ENCODE results near the gene FOXP1.
"Not testable (repeated sequence)": the region's sequence is repeated elsewhere in the genome, so short reads cannot be mapped to it uniquely, and the experiment has no call there.

The FOXP1 gene

DNA sequence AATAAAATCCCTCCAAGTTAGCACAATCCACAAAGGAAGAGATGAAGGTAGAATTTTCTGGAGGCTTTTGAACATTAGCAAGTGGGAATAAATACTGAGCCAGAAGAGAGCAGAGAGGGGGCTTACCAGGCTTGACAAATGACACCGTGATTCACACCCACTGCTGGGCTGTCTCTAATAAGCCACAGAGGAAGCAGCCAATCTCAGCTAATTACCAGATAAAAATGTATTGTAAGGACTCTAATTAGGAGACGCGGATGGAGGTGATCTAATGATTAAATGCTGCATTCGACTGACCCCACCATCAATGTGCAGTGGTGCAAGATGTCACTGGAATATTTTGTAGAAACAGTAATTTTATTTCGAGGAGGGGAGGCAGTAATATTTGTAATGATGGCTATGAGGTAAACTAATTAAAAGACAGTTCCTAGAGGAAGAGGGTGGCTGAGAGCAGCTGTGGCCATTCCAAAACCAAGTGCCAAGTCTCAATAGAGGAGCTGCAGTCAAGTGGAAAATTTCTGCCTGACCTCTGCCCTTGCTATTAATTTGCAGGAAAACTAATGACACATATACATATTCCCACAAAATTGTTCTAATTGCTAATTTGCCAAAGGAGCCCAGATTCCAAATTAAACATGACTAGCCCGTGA is 602.2 kb downstream of the FOXP1 start:
- DNase-seq: no peak

DNA sequence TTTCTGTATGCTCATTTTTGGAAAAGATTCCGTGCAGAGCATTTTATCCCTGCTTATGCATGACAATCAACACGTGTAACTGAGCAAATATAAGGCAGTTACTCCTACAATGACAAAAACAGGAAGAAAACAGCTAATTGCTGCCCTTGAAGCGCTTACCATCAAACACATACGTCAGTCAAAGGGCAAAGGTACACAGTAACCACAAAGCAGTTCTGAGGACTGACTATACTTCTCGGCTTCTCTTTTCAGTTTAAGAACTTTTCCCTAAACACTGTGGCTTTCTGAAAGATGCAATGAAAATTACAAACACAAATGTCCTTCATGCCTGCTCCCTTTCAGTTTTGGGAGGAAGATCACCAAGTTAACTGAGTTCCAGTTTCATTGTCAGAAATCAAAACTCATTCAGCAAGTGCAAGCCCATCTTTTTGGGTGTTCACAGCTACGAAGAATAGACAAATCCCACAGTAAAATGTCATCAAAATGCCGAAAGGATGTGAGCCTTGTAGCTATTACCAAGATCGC is 602.8 kb downstream of the FOXP1 start:
- DNase-seq: peak; percentile 0

DNA sequence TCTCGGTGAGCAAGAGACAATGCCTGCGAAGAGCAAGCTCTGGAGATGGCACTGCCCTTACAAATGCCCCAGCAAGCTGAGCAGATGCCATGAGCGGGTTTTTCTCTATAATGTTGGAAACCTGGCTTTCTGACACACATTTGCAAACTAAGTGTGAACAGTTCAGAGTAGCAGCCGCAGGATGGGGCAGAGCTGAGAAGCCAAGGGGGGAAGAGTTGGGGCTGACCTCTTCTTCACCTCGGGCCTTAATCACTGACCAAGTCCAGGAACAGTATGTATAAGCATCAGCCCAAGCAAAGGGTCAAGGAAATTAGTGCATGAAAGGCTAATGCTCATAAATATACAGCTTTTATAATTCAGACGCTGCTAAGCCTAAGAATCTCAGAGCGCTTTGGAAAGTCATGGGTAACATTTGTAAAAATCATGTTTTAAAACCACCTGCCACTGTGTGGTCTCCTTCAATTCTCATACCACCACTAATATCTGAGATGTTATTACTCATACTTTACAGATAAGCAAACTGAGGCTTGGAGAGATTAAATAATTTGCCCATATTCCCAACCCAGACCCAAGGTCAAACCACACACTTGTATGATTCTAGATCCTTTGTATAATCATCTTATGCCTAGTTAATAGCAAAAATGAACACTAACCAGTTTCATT is 603.4 kb downstream of the FOXP1 start:
- no peak for DNase-seq

DNA sequence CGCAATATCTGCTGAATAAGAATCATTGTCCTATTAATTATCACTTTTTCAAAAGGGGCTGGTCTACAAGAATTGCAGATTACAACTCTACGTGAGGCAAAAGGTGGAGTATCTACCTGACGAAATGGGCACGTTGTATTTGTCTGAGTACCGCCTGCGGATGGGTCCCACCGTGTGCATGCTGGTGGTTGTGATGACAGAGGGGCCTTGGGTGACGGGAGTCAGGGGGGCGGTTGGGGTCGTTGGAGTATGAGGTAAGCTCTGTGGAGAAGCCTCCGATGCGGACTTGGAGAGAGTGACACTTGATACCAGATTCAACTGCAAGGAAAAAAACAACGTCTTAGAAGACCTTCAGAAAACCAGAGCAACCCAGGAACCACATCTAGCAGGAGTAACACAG is 605.8 kb downstream of the FOXP1 start:
- DNase-seq: no peak

DNA sequence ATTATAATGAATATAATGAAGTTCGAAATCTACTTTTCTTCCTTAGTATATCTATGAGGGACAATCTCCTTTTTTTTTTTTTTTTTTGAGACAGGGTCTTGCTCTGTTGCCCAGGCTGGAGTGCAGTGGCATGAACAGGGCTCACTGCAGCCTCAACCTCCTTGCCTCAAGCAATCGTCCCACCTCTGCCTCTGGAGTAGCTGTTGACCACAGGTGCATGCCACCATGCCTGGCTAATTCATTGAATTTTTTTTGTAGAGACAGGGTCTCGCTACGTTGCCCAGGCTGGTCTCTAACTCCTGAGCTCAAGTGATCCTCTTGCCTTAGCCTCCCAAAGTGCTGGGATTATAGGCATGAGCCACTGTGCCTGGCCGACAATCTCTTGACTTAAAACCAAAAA is 607.5 kb downstream of the FOXP1 start:
- DNase-seq: not testable (repeated sequence)

DNA sequence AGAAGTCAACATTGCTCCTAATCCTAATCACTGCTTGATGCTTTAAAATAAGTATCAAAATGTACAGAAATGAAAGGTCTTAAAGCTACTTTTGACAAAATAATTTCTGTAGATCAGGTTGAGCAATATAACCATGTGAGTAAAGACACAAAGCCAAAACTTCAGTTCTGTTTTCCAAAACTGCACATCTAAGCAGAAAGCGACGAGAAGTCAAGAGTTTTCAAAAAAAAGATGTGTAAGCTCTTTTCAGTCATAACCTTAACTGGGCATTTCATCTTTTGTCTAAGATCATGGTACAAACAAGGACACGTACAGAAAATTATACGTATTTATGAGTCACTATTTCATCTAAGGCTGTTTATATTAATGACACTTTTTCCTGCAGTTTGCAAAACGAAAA is 608.8 kb downstream of the FOXP1 start:
- DNase-seq: no peak

- DNase-seq: no peak
Measured at GRCh38 chr3:70973558-70973957, 610.0 kb downstream of the FOXP1 start.

DNA sequence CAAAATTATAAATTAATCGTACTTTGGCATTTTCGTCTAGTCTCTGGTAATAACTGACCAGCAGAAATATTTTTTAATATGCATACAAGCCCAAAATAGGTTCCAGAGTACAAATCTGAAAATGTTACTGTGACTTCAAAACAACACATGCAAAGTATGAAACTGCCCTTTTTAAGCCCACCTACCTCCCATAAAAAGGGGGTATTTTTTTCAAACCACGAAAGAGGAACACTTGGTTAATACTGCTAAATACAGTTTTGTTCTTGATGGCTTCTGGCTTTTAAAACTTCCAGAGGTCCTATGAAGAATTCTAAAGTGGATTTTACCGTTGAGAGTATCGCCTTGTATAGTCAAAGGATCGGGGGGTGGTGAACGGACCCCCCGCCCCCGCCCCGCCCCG is 610.7 kb downstream of the FOXP1 start:
- no peak for DNase-seq

- no peak for DNase-seq
Measured at GRCh38 chr3:70970952-70971351, 612.6 kb downstream of the FOXP1 start.

- no peak for DNase-seq
Measured at GRCh38 chr3:70970171-70970570, 613.4 kb downstream of the FOXP1 start.

GRCh38 chr3:70963431-70964275 is 619.9 kb downstream of the FOXP1 start:
- no peak for DNase-seq

DNA sequence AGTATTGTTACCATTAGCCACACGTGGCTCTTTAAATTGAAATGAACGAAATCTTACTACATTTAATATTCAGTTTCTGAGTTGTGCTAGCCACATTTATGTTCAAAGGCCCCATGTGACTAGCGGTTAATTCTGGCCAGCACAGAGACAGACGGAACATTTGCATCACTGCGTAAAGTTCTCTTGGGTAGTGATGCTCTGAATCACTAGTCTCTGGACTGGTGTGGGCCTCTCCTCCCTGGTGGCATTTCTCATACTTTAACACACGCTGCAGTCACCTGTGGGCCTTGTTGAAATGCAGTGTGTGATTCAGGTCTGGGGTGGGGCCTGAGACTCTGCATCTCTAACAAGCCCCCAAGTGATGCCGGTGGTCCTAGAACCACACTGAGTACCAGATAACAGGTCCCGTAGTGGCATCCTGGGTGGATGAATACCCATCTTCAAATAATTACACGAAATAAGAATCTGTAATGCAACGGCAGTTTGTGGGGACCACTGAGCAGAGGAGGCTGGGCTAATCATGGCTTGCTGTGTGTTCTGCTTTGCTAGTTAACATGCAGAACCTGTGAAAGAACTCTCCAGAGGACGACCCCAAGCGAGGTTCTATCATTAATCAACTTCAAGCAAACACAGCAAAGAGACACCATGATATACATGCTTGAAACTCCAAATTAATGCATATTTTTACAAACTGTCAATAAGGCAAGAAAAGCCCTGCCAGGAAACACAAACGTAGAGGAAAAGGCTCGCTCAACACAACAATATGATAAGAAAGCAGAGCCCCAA is 623.8 kb downstream of the FOXP1 start:
- DNase-seq: no peak

- no peak for DNase-seq
Measured at GRCh38 chr3:70952033-70952747, 631.3 kb downstream of the FOXP1 start.

GRCh38 chr3:70951316-70951715 is 632.2 kb downstream of the FOXP1 start:
- DNase-seq: no peak

GRCh38 chr3:70947579-70947978 is 635.9 kb downstream of the FOXP1 start:
- no peak for DNase-seq

DNA sequence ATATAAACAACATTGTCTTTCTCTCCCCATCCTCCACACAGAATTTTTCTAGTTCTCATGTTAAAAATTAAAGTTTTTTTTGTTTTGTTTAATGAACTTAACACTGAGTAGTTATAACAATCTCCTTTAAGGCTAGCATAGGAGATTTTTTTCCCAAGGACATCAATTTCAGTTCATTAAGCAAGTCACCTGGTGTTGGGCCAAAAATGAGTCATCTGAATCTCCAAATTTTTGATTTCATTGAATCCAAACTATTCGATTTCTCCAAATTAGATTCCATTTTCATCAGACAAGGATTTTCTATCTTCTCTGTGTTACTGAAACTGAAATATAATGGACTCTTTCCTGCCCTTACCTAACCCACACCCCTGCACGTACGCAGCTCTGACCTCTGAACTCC is 639.6 kb downstream of the FOXP1 start:
- DNase-seq: no peak

DNA sequence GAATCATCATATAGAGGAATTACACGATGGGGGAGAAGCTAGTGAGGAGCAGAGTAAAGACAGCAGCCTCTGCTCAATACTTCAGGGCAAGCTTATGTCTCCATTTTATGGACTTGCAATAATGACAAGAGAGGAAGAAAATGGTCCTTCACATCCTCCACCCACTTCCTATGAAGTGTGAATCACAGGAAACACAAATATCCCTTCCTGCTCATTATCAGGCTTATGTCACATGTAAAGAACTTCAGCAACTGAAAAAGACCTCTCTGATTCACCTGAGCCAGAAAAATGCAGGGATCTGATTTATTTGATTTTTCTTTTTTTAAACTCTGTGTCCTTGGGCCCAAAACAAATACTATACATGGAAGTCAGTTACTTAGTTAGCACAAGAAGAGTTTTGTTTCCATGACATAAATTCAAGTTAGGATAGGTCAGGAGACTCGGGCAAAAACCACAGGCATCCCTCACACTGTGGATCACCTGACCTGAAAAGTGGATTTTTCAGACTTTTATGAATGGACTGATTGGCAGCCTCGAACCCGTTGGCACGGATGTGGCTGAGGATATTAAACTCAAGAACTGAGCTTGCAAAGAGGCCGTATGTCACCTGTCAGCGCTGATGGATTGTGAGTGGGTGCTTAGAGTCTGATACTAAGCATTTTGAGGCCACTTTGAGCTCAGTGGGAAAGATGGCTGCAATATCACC is 650.3 kb downstream of the FOXP1 start:
- DNase-seq: no peak

DNA sequence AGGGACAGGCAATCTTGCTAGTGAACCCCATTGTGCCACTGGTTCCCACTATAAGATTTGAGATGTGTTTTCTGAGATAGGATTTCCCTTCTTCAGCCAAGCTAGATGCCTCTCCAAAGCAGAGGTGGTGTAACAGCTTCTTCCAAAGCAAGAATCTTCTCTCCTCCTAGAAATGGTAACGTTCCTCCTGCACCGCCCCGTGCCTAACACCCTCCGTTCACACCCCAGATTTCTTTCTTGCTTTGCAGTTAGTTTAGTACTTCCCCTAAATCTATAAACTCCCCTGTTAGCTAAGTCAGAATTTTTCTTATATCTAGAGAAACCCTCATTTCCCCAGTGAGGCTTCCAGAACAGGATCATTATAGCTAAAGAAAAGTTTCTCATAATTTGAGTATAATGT is 653.5 kb downstream of the FOXP1 start:
- DNase-seq: no peak

DNA sequence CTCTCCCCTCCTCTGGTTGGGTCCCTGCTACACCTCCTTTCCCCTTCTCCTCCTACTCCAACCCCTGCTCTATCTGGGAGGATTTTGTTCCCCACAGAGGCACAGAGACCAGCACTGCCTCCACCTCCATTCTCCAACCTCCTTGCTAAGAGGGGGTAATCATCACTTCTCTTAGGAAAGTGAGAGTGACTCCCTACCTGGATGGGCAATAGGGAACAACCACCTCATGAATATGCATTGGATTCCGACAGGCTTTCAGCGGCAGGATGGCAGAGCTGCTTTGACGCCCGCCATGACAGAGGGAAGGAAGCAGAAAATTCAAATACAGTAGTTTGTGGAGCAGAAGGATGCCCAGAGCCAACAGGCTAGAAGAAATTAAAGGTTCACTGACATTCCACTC is 656.3 kb downstream of the FOXP1 start:
- no peak for DNase-seq

- DNase-seq: no peak
Measured at GRCh38 chr3:70926835-70927234, 656.7 kb downstream of the FOXP1 start.

DNA sequence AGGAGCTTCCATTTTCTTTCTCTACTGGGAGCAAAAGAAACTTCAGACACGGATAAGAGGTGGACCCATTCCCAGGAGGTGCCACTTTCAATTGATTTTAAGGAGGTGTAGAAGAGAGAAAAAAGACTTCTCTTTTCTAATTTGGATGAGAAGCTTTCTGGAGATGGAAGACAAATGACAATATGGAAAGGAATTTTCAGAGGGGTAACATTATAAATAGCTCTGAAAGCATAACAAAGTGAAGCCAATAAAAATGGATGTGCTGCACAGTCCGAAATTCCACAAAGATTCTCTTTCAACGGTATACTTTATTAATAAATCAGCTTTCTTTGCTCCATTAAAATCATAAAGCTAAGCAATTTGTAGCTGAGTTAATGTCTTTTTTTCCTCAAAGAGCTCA is 663.9 kb downstream of the FOXP1 start:
- no peak for DNase-seq

GRCh38 chr3:70919091-70919490 is 664.4 kb downstream of the FOXP1 start:
- no peak for DNase-seq
